Heart left ventricle (tissue), 16 donors: ENCODE results near the gene B3GNT7. TPM values are rescaled to one million over a fixed set of nuclear protein-coding genes. Genes with fewer than 3 reads are reported as not detected.
"Not testable (repeated sequence)": the region's sequence is repeated elsewhere in the genome, so short reads cannot be mapped to it uniquely, and the experiment has no call there.

Experiments
- ATAC-seq, 4 donors: fragments of 200-7000 bp; cut with Tn5 transposase; one replicate each; pipeline ENCODE4 v1.9.1; 2020 to 2022; ENCODE audit warnings: moderate library complexity in 4 of 4, mild to moderate bottlenecking in 3 of 4, moderate number of reproducible peaks in 1 of 4
- DNase-seq, 5 donors: peaks; one replicate each; pipeline ENCODE4 v3.0.0-alpha.2; 2020
- H3K27ac ChIP-seq, 12 donors: fragments of 200-600 bp; sonication (generic) in 4 of 12; one replicate each; pipeline versions ENCODE4 v1.5.0 to v1.8.0; 2016 to 2022; ENCODE audit warnings: mild to moderate bottlenecking in 2 of 12
- H3K27me3 ChIP-seq, 9 donors: fragments of 200-600 bp; sonication (generic) in 2 of 9; one replicate each; pipeline versions ENCODE4 v1.5.1 to v1.8.0; 2016 to 2022; ENCODE audit warnings: mild to moderate bottlenecking in 3 of 9
- H3K36me3 ChIP-seq, 9 donors: fragments of 200-600 bp; sonication (generic) in 2 of 9; one replicate each; pipeline versions ENCODE4 v1.5.0 to v1.8.0; 2018 to 2022; ENCODE audit warnings: mild to moderate bottlenecking in 2 of 9
- H3K4me1 ChIP-seq, 12 donors: fragments of 200-600 bp; sonication (generic) in 4 of 12; one replicate each; pipeline versions ENCODE4 v1.5.0 to v1.8.0; 2016 to 2022; ENCODE audit warnings: mild to moderate bottlenecking in 3 of 12
- H3K4me3 ChIP-seq, 12 donors: fragments of 200-600 bp; sonication (generic) in 4 of 12; one replicate each; pipeline versions ENCODE4 v1.5.0 to v1.8.0; 2017 to 2022; ENCODE audit warnings: mild to moderate bottlenecking in 9 of 12, moderate library complexity in 4 of 12
- H3K9me3 ChIP-seq, 12 donors: fragments of 200-600 bp; sonication (generic) in 4 of 12; one replicate each; pipeline versions ENCODE4 v1.5.0 to v1.8.0; 2016 to 2022; ENCODE audit warnings: mild to moderate bottlenecking in 1 of 12
- CTCF ChIP-seq, 12 donors: fragments of 200-600 bp; sonication (generic) in 4 of 12; IDR thresholded peaks; one replicate each; pipeline versions ENCODE4 v1.5.0 to v1.8.0; 2018 to 2022; ENCODE audit warnings: antibody characterized with exemption in 12 of 12, mild to moderate bottlenecking in 5 of 12
- POLR2A ChIP-seq, 2 donors: fragments of 450-650 bp; IDR thresholded peaks; one replicate each; pipeline ENCODE4 v1.6.1; 2017; ENCODE audit warnings: antibody characterized with exemption in 2 of 2, mild to moderate bottlenecking in 2 of 2, moderate library complexity in 2 of 2
- WGBS, 4 donors: extraction: QIAGEN DNeasy Blood & Tissue Kit in 2 of 4; methylation state at CpG; one replicate each; pipeline versions ENCODE4 v1.1.5 to v1.1.7; 2013 to 2018; 5-methylcytosine and 5-hydroxymethylcytosine counted together
- intact Hi-C, 10 donors: fragments of 100-400 bp; cut with DNase I; formaldehyde crosslinking; loops; one replicate each; pipeline versions ENCODE4 v1.11.1 to v1.14.2; 2022
- polyA plus RNA-seq, 2 donors: library from polyadenylated mRNA; stranded (reverse); fragments of 200-250 nt; gene quantifications; one replicate each; pipeline ENCODE4 v1.2.3, GENCODE V29; 2013
- total RNA-seq, 9 donors: library from RNA; depleted of rRNA in 2 of 9; stranded (reverse); fragments of >200 nt in 2 of 9; fragmentation: NEBNext Ultra II Directional in 3 of 9; extraction: Animal tissue kit (Norgen Biotek cat#: 25700) in 3 of 9; gene quantifications; one replicate each; pipeline versions ENCODE4 v1.1.0 to v1.2.4, GENCODE V29; 2016 to 2023
- donor health status: ischemic (EF 13 %, LVEDD 7.1; RV severe dilation, severe dysfunction).
- donor health status: healthy with polysubstance abuse.
- donor health status: DM: no; HTN: yes; CAD: no.
- donor health status: DM: no; HTN: no; CAD: no.
- donor health status: ischemic (EF 25% LVEDD 6.9; RV normal size, moderate dysfunction).
- donor health status: ischemic (EF 25% LVEDD 5.7; RV mildly dilated, moderate dysfunction).
- donor health status: healthy.
- donor health status: DM: yes; HTN: yes; CAD: no.
- donor health status: ischemic (EF 35%, LVEDD 5.7; RV mildly dilated, moderate dysfunction).
- donor health status: nonischemic (EF 11% LVEDD 7.7; RV severe dilation, severe dysfunction).
- donor health status: DM: yes; HTN: yes; CAD: no.
- donor health status: PGD.
- donor health status: ischemic (EF 29% LVEDD 5.4; RV normal size, mild dysfunction).
- donor health status: nonischemic (EF 23%, LVEDD 6.1; RV moderate dilation, normal function).

B3GNT7 gene
- total and polyA plus RNA-seq, 11 donors = 0.68 to 52.4 (median 5.2) TPM

- 84 to 88% (median 86%) methylated on average over 3 of the region's 3 CpGs for WGBS, 4 donors
- H3K36me3 ChIP-seq = no peaks in the 10 kb centered on the region
- H3K27ac ChIP-seq = no peak overlapping the region
- ATAC-seq (no peak), DNase-seq (no peak)
- intact Hi-C loops = no loop called here
- TF ChIP-seq POLR2A (IDR thresholded peaks at IDR 0.05) = no peak
- no peak for TF ChIP-seq CTCF (IDR thresholded peaks at IDR 0.05)
- H3K27me3 ChIP-seq = no peaks in the 10 kb centered on the region
- H3K4me1 ChIP-seq = no peaks in the 10 kb centered on the region
- no peaks in the 10 kb centered on the region for H3K9me3 ChIP-seq
- no peak overlapping the region for H3K4me3 ChIP-seq
Measured at GRCh38 chr2:231429901-231430300, 34.4 kb downstream of the B3GNT7 start.

GRCh38 chr2:231430437-231430836, 34.9 kb downstream of the B3GNT7 start:
- ATAC-seq, H3K9me3 ChIP-seq, H3K27me3 ChIP-seq, H3K4me1 ChIP-seq, H3K36me3 ChIP-seq, H3K4me3 ChIP-seq, H3K27ac ChIP-seq, DNase-seq, intact Hi-C loops: not testable (repeated sequence)
- 82 to 92% (median 85%) methylated on average over 4 of the region's 4 CpGs for WGBS, 4 donors

- DNase-seq (no peak), ATAC-seq (no peak)
- 93 to 97% (median 95%) methylated on average over 4 of the region's 4 CpGs for WGBS, 4 donors
- Histone ChIP-seq H3K4me1 (no peaks in the 10 kb centered on the region), H3K27me3 (no peaks in the 10 kb centered on the region), H3K4me3 (no peak overlapping the region), H3K9me3 (no peaks in the 10 kb centered on the region), H3K36me3 (no peaks in the 10 kb centered on the region), H3K27ac (no peak overlapping the region)
- TF ChIP-seq CTCF (IDR thresholded peaks at IDR 0.05) (no peak), POLR2A (IDR thresholded peaks at IDR 0.05) (no peak)
- intact Hi-C loops = no loop called here
Measured at GRCh38 chr2:231431606-231432005, 36.1 kb downstream of the B3GNT7 start.

- H3K27me3 ChIP-seq = no peaks in the 10 kb centered on the region
- H3K9me3 ChIP-seq = no peaks in the 10 kb centered on the region
- H3K36me3 ChIP-seq = no peaks in the 10 kb centered on the region
- no peak overlapping the region for H3K4me3 ChIP-seq
- DNase-seq = no peak
- ATAC-seq = no peak
- intact Hi-C loops = no loop called here
- no peaks in the 10 kb centered on the region for H3K4me1 ChIP-seq
- no peak overlapping the region for H3K27ac ChIP-seq
- 78 to 84% (median 79%) methylated on average over 8 of the region's 8 CpGs for WGBS, 4 donors
- TF ChIP-seq CTCF (IDR thresholded peaks at IDR 0.05) (no peak), POLR2A (IDR thresholded peaks at IDR 0.05) (no peak)
Measured at GRCh38 chr2:231433990-231434389, 38.5 kb downstream of the B3GNT7 start.

- Histone ChIP-seq H3K4me1 (no peaks in the 10 kb centered on the region), H3K36me3 (no peaks in the 10 kb centered on the region), H3K27me3 (no peaks in the 10 kb centered on the region), H3K4me3 (no peak overlapping the region), H3K27ac (no peak overlapping the region), H3K9me3 (no peaks in the 10 kb centered on the region)
- no peak for TF ChIP-seq POLR2A (IDR thresholded peaks at IDR 0.05)
- TF ChIP-seq CTCF (IDR thresholded peaks at IDR 0.05) = no peak
- DNase-seq (no peak), ATAC-seq (no peak)
- 76 to 93% (median 88%) methylated on average over 3 to 13 of the region's 13 CpGs for WGBS, 4 donors
- intact Hi-C loops = no loop called here
Measured at GRCh38 chr2:231436957-231437356, 41.4 kb downstream of the B3GNT7 start.
